HG02763 (cell line): ENCODE data around the gene MTOR.
"Not testable (repeated sequence)": the region's sequence is repeated elsewhere in the genome, so short reads cannot be mapped to it uniquely, and the experiment has no call there.

ENCODE experiments used
- ATAC-seq: cut with Tn5 transposase; IDR thresholded peaks from one replicate; pipeline ENCODE4 v1.9.1; 2021; ENCODE audit warnings: mild to moderate bottlenecking, moderate library complexity; ENCODE audit not compliant: unreplicated experiment

The MTOR gene

DNA sequence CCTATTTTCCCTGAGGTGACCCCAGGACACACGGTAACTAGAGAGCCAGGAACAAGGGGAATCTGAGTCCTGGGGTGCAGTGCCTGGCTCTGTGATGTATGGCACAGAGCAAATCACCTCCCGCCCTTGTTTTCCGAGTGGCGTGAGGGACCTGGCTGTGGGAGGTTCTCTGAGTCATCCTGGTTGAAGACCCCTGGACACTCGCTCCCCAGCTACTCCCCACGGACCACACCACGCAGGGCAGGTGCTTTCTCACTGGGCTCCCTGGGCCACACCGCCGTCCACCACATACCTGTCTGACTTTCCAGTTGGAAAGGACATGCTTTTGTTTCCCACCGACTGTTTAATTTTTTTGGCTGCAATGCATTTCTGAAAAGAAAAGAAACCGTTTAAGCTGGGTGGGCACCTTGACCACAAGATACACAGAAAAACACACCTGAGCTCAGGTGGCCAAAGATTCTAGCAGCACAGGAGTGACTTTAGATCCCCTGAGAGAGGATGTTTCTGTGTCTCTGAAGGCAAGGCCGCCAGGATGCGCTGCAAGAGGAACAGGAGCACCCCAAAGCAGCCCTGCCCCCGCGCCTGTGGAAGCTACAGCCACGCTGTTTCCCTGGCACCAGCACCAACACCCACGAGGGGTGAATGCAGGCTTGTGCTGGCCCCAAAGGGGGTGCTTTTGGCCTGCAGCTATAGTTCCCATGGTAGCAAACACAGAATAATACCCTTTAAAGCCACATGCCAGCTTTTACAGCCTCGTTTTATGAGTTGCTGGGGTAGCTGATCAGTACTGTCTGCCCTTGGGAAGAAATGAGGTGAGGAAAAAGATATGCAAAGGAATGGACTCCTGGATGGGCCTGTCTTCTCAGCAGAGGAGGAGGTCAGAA lies 194.4 kb downstream of the MTOR start:
- no peak for ATAC-seq

DNA sequence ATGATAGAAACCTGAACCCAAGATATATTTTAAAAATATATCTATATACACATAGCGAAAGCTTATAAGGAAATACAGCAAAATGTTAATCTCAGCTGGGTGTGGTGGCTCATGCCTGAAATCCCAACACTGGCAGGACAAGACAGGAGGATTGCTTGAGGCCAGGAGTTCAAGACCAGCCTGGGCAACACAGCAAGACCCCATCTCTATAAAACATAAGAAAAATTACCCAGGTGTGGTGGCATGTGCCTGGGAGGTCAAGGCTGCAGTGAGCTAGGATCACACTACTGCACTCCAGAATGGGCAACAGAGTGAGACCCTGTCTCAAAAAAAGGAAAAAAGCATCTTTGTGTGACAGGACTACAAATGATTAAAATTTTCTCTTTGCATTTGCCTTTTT lies 196.6 kb downstream of the MTOR start:
- ATAC-seq, result no peak

DNA sequence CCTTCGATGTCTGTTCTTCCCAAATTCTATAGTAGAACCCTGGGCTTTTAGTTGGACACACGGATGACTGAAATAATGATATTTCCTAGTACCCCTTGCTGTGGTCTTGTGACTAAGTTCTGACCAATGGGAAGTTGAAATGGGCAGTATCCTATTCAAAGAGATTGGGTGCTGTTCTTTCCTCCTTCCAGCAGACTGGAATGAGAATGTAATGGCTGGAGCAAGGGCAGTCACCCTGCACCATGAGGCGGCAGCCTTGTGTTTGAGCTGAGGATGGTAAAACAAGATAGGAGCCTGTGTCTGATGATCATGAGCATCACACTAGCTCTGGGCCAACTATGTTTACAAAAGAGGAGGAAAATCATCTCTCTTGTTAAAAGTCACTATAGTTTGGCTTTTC lies 197.4 kb downstream of the MTOR start:
- no peak for ATAC-seq

DNA sequence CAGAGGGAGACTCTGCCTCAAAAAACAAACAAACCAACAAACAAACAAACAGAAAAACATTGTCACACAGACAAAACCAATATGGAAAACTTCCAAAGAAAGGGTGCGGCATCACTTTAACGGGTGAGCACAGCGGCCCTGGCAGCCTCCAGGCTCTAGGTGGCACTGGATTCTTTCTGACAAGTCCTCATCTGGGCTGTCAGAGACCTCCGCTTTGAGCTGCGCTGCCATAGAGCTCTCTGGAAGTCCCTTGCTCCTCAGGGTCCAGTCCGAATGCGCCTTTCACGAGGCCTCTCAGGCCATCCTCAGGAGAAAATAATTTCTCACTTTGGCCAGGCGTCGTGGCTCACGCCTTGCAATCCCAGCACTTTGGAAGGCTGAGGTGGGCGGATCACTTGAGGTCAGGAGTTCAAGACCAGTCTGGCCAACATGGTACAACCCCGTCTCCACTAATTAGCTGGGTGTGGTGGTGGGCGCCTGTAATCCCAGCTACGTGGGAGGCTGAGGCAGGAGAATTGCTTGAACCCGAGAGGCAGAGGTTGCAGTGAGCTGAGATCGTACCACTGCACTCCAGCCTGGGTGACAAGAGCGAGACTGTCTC lies 198.3 kb downstream of the MTOR start:
- not testable (repeated sequence) for ATAC-seq

DNA sequence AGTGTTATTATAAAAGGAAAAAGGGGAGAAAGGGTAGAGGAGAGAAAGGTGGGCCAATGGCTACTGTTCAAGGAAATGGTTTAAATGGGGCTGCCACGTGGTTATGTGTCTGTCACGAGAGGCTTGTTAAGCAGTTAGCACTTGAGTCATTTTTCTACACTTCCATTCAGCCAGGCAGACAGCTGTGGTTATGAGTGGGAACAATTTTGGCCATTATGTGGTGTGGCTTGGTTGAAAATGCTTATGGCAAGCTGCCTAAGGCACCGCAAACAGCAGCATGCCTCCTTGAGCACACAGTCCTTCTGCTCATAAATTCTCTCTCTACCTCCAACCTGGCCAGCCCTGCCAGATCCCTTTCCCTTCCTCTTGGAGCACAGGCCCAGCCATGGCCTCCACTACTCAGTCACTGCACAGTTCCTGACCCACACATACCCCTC lies 199.4 kb downstream of the MTOR start:
- ATAC-seq, result no peak

DNA sequence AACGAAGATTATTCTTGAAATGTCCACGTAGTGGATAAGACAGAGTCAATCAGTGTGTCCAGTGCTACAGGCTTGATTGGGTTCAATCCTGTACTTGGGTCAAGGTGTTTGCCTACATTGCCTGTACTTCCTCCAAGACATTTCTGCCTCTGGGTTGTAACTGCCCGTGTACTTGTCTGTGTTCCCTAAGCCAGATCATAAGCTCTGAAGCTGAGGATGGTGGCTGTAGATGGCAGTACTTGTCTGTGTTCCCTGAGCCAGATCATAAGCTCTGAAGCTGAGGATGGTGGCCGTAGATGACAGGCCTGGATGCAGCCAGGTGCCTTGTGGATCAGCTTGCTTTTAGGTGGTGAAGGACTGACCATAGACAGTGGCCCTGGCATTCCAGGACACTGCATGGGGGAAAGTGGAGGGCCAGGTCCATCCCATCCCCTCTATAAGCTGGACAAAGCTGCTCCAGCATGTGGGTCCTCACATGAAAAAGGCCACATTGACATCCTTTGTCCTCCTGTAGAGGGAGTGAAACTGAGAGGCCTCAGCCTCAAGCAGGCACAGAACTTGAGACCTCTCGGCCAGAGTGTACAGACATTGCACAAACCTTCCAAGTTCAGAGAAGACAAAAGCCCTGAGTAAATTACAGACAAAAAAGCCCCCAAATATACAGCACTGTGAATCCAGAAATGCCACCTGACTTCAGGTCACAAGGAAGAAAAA lies 200.5 kb downstream of the MTOR start:
- no peak for ATAC-seq

DNA sequence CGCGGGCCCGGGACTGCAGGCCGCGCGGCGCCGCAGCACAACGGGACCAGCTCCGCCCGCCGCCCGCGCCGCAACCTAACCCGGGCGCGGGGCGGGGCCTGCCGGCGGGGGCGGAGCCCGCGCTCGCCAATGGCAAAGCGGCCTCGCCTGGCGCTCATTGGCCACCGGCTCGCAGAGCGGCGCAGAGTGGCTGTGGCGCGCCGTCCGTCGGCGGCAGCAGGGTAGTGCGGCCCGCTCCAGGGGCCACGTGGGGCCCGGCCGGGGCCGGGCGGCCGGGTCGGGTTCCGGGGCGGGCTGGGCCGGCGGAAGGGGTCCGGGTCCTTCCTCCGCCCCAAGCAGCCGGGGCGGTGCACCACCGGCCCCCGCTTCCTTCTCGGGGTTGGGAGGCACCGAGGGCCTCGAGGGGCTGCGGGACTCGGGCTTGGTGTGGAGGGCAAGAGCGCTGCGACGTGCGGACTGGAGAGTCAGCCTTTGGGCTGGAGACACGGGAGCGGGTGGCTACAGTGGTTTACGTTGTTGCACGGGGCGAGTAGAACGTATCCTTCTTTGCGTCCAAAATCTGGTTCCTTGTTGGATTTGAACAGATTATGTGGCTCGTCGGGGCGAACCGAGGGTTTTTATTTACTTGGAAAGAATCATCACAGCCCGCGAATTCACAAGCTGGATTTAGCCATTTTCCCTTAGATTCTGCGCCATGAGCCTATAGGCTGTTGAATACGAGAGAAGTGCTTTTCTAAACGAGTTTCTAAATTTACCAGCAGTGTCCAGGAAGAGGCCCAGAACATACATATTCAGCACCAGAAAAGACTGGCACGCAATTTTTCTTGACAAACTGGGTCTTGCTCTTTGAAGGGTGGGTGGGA lies 202.2 kb downstream of the MTOR start, which contains the start of gene SRM:
Gene SRM (minus strand): TSS at position 51 of the 863 bp plus-strand sequence. CDS start 75 bp downstream, outside the sequence.
- ATAC-seq, result peak; percentile 89

DNA sequence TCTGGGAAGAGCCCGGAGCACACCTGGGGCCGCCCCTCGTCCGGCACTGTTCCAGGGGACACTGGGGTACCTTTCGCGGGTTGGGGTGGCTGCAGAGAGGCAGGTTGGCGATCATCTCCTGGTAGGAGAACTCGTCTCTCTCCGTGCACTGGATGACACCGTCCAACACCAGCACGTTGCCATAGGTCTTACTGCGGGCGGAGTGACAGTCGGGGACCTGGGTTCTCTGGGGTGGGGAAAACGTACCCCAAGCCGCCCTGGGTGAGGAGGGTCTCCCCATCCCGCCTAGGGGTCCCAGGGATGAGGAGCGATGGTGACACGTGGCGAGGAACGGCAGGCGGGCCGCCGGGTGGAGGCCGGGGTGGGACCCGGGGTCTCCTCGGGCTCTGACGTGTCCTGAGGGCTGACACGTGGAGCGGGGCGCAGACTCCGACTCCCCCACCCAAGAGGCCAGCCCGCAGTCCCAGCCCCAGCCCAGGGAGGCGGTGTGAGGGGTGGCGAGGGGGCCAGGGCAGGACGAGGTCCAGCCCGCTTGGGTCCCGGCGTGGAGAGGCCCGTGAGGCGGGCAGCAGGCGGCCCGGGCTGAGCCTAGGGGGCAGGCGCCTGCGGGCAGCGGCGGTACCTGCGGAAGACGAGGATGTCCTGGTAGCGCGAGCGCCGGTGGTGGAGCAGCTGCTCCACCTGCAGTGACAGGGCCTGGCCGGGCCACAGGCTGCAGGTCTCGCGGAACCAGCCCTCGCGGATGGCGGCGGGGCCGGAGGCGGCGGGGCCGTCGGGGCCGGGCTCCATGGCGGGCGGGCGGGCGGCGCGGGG lies 203.0 kb downstream of the MTOR start:
- ATAC-seq, result peak; percentile 29

DNA sequence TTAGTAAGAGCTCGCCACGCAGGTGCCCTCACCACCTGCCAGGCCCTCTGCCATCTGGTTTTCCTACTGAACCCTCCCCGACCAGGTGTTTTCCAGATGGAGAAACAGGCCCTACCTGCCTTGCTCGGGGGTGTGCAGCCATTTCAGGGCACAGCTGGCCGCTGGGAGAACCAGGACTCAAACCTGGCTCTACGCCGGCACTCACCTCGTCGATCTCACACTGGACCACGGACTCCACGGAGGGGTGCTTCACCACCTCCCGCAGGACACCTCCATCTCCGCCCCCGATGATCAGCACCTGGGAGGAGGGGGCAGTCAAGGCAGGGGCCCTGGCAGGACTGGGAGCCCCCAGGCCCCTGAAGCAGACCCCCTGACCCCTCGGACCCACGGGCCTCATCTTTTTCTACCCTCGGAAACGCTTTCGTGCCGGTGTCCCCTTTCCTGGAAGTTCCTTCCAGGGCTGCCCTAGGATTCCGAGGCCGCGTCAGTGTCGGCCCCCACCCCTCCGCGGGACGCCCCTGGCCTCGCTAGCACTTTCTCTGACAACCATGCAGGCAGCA lies 203.7 kb downstream of the MTOR start:
- ATAC-seq, result no peak

DNA sequence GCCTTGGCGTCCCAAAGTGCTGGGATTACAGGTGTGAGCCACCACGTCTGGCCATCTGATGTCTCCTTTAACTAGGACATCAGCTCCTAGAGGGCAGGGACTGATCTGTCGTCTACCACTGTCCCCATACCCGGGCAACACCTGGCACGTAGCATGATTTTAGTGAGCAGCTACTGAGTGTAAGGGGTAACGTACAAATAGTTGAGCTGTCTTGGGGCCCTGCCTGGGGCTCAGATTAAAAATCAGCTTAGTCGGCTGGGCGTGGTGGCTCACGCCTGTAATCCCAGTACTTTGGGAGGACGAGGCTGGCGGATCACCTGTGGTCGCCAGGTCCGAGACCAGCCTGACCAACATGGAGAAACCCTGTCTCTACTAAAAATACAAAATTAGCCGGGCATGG lies 204.3 kb downstream of the MTOR start:
- ATAC-seq, result no peak

DNA sequence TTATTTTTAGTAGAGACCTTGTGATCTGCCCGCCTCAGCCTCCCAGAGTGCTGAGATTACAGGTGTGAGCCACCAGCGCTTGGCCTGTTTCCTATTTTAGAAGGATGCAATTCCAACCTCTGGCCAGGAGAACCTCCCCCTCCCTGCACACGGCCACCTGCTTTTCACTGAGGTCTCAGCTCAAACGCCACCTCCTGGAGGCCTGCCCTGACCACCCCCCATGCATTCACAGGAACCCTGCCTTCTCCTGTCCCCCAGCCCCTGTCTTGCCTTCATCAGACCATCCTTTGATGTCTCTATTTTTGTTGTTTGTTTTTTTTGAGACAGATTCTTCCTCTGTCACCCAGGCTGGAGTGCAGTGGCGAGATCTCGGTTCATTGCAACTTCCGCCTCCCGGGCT lies 204.9 kb downstream of the MTOR start:
- ATAC-seq, result no peak
